ENCODE results near the gene LAMA3.

The LAMA3 gene

DNA sequence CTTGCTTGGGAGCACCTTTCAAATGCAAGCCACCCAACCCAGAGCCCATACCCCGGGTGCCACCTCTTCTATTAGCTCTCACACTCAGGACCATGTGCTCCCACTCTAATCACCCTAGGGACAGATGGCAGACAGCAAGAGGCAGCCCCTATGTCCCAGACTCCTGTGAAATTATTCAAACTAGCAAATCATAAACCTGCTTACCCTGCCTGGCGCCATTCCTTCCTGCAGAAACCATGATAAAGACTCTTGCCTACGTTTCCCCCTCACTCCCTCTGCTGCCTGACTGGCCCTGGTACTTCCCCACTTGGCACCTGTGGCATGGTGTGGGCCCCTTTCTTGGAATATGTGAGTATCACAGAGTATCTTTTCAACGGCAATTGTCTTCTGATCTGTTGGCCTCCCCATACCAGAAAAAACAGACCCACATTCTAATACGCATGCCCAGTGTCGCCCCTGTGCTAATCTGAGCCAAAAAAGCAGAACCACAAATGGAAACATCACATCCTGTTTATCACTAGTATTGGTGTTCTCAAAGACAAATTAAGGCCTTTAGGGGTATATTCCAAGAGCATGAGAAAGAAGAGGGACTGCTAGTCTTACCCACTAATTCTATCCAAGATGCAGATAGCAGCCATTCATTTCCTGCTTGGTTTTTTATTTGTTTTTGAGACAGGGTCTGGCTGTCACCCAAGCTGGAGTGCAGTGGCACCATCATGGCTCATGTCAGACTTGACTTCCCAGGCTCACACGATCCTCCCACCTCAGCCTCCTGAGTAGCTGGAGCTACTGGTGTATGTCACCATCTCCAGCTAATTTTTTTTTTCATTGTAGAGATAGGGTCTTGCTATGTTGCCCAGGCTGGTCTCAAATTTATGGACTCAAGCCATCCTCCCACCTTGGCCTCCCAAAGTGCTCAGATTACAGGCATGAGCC, 281.2 kb downstream of the LAMA3 start:
- no peak for DNase-seq (ENCODE audit: extremely low read depth, low read depth)
- H3K4me3 ChIP-seq (replicated peaks; ENCODE audit: low read depth, low read length) = no peak overlapping the region
- TF ChIP-seq, protein P1, sequence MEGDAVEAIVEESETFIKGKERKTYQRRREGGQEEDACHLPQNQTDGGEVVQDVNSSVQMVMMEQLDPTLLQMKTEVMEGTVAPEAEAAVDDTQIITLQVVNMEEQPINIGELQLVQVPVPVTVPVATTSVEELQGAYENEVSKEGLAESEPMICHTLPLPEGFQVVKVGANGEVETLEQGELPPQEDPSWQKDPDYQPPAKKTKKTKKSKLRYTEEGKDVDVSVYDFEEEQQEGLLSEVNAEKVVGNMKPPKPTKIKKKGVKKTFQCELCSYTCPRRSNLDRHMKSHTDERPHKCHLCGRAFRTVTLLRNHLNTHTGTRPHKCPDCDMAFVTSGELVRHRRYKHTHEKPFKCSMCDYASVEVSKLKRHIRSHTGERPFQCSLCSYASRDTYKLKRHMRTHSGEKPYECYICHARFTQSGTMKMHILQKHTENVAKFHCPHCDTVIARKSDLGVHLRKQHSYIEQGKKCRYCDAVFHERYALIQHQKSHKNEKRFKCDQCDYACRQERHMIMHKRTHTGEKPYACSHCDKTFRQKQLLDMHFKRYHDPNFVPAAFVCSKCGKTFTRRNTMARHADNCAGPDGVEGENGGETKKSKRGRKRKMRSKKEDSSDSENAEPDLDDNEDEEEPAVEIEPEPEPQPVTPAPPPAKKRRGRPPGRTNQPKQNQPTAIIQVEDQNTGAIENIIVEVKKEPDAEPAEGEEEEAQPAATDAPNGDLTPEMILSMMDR (IDR thresholded peaks at IDR 0.05; ENCODE audit: low read depth, low read length, missing control alignments) = no peak

DNA sequence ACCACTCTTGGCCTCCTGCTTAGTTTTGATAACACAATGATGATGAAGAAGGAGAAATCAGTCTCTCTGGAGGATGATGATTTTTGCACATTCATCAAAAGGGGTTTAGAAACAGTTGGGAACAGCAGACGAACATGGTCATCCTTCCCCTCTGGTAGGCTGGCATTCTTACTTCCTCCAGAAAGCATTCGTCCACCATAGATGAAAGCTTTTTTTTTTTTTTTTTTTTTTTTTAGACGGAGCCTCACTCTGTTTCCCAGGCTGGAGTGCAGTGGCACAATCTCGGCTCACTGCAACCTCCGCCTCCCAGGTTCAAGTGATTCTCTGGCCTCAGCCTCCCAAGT, 281.8 kb downstream of the LAMA3 start:
- DNase-seq (ENCODE audit: extremely low read depth, low read depth) = no peak
- TF ChIP-seq, protein P1 (IDR thresholded peaks at IDR 0.05; ENCODE audit: low read depth, low read length, missing control alignments) = no peak
- H3K4me3 ChIP-seq (replicated peaks; ENCODE audit: low read depth, low read length) = no peak overlapping the region

DNA sequence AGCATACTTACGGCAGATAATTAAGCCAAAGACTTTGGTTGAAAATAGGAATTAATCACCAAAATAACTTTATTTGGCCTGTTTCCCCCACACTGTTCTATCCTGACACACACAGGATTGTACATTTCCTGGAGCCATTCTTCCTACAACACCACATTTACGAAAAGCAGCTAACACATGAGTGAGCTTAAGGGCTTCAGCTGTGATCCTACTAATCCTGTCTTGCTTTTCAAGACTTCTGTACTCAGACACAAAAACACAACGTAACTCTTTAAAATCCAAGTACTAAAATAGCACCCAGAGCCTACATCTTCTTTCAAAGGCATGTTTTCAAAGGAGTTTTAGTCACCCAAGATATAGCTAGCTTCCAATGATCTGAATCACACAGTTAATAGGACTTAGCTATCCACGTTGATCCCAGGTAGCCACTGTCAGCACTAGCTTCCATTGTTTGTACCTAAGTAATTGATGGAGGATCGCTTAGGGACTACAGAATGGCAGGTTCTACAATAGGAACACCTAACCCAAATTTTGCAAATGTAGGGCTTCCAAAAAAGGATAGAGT, 282.5 kb downstream of the LAMA3 start:
- no peak for DNase-seq (ENCODE audit: extremely low read depth, low read depth)
- TF ChIP-seq, protein P1 (IDR thresholded peaks at IDR 0.05; ENCODE audit: low read depth, low read length, missing control alignments) = no peak
- no peak overlapping the region for H3K4me3 ChIP-seq (replicated peaks; ENCODE audit: low read depth, low read length)

DNA sequence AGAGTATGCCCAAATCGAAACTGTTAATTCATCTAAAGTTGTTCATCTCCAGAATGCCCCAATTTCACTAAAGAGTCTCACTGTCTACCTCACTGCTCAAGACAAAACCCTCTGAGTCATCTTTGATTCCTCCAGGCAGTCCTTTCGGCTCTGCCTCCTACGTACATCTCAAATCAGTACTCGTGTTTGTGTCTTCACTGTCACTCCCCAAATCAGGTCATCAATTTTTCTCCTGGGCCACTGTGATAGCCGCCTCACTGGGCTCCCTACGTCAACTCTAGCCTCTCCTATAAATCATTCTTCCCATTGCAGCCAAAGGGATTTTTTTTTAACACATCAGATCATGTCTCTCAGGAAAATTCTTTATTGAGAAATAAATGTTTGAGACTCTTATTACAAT, 283.2 kb downstream of the LAMA3 start:
- H3K4me3 ChIP-seq (replicated peaks; ENCODE audit: low read depth, low read length) = no peak overlapping the region
- TF ChIP-seq, protein P1 (IDR thresholded peaks at IDR 0.05; ENCODE audit: low read depth, low read length, missing control alignments) = no peak
- no peak for DNase-seq (ENCODE audit: extremely low read depth, low read depth)

DNA sequence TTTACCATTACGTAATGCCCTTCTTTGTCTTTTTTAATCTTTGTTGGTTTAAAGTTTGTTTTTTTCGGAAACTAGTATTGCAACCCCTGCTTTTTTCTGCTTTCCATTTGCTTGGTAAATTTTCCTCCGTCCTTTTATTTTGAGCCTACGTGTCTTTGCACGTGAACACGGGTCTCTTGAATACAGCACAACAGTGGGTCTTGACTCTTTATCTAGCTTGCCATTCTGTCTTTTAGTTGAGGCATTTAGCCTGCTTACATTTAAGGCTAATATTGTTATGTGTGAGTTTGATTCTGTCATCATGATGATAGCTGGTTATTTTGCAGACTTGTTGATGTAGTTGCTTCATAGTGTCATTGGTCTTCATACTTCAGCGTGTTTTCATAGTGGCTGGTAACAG, 287.9 kb downstream of the LAMA3 start:
- DNase-seq (ENCODE audit: extremely low read depth, low read depth) = no peak
- TF ChIP-seq, protein P1 (IDR thresholded peaks at IDR 0.05; ENCODE audit: low read depth, low read length, missing control alignments) = no peak
- no peak overlapping the region for H3K4me3 ChIP-seq (replicated peaks; ENCODE audit: low read depth, low read length)

DNA sequence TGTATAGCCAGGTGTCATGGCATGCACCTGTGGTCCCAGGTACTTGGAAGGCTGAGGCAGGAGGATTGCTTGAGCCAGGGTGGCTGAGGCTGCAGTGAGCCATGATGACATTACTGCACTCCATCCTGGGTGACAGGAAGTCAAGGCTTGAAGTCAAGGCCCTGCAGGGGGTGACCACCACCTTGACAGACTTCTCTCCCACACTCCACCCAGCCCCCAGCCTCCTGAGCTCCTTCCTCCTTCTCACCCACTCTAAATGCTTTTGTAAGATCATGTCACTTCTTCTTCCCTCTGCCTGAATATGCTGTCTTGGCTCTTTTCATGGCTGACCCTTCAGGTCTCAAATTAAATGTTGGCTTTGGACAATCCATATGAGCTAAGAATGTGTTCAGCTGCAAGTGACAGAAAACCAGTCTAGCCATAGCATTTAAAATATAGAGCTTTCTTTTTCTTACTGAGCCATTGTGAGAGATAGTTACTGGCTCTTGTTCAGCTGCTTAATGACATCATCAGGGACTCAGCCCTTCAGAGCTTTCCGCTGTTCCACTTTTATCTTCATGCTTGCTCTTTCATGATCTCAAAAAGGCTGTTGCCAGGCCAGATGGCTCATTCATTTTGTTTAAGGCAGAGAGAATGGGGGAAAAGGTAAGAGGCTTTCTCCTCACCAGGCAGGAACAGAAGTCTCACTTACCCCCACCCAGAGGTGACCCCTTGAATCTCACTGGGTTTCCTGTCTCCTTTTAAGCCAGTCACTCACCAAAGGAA, 288.6 kb downstream of the LAMA3 start:
- no peak for DNase-seq (ENCODE audit: extremely low read depth, low read depth)
- no peak overlapping the region for H3K4me3 ChIP-seq (replicated peaks; ENCODE audit: low read depth, low read length)
- TF ChIP-seq, protein P1 (IDR thresholded peaks at IDR 0.05; ENCODE audit: low read depth, low read length, missing control alignments) = no peak
